ENCODE data around the gene STRADA.

The STRADA gene

DNA sequence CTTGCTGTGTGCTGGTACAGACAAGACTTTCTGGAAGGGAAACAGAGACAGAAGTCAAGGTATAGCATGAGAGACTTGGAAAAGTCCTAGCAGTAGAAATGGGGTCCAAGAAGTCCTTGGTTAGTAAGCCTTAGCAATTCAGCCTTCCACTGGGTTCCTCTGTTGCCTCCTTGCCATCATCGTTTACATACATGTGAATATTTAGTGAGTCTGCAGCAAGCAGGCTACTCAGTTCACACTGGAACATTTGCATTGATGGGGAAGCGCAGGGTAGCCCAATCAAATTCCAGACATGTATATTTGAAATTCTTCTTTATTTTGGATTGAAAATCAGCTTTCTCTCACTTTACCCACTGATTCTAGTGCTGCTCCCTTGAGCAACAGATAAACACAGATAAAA is 68.7 kb downstream of the STRADA start:
- H3K27ac ChIP-seq (ENCODE audit: low read depth, low read length) = no peak overlapping the region

GRCh38 chr17:63665527-63666214 is 75.9 kb downstream of the STRADA start:
- peaks cover 10 to 57% of the 10 kb centered on the region in 2 donors for H3K36me3 ChIP-seq (ENCODE audit: control insufficient read depth in 1 of 2, insufficient read depth in 2 of 2, low read length in 2 of 2)
- no peaks in the 10 kb centered on the region for H3K9me3 ChIP-seq (ENCODE audit: control insufficient read depth in 1 of 2, low read length in 2 of 2)
- no peak overlapping the region for H3K4me3 ChIP-seq (ENCODE audit: low read depth in 1 of 2, low read length in 2 of 2)
- H3K27ac ChIP-seq (ENCODE audit: low read depth, low read length) = no peak overlapping the region
- H3K9ac ChIP-seq (ENCODE audit: low read depth in 1 of 2, low read length in 2 of 2) = no peak overlapping the region
- H3K27me3 ChIP-seq (ENCODE audit: control insufficient read depth in 1 of 2, insufficient read depth in 2 of 2, low read length in 2 of 2) = no peaks in the 10 kb centered on the region
- peaks cover 0 to 3% of the 10 kb centered on the region in 2 donors for H3K4me1 ChIP-seq (ENCODE audit: control insufficient read depth in 1 of 2, insufficient read depth in 2 of 2, low read length in 2 of 2)

More for the DNA sequence above, 68.7 kb downstream of the STRADA start:
- Histone ChIP-seq H3K36me3 (ENCODE audit: control insufficient read depth in 1 of 2, insufficient read depth in 2 of 2, low read length in 2 of 2) (peaks cover 5 to 35% of the 10 kb centered on the region in 2 donors), H3K4me3 (ENCODE audit: low read depth in 1 of 2, low read length in 2 of 2) (no peak overlapping the region), H3K9me3 (ENCODE audit: control insufficient read depth in 1 of 2, low read length in 2 of 2) (no peaks in the 10 kb centered on the region), H3K4me1 (ENCODE audit: control insufficient read depth in 1 of 2, insufficient read depth in 2 of 2, low read length in 2 of 2) (peaks cover 25 to 32% of the 10 kb centered on the region in 2 donors), H3K27me3 (ENCODE audit: control insufficient read depth in 1 of 2, insufficient read depth in 2 of 2, low read length in 2 of 2) (no peaks in the 10 kb centered on the region), H3K9ac (ENCODE audit: low read depth in 1 of 2, low read length in 2 of 2) (no peak overlapping the region)

GRCh38 chr17:63659850-63660249 is 81.7 kb downstream of the STRADA start:
- Histone ChIP-seq H3K9ac (ENCODE audit: low read depth in 1 of 2, low read length in 2 of 2) (no peak overlapping the region), H3K36me3 (ENCODE audit: control insufficient read depth in 1 of 2, insufficient read depth in 2 of 2, low read length in 2 of 2) (peaks cover 13 to 38% of the 10 kb centered on the region in 2 donors), H3K9me3 (ENCODE audit: control insufficient read depth in 1 of 2, low read length in 2 of 2) (no peaks in the 10 kb centered on the region), H3K4me1 (ENCODE audit: control insufficient read depth in 1 of 2, insufficient read depth in 2 of 2, low read length in 2 of 2) (no peaks in the 10 kb centered on the region), H3K27ac (ENCODE audit: low read depth, low read length) (no peak overlapping the region), H3K27me3 (ENCODE audit: control insufficient read depth in 1 of 2, insufficient read depth in 2 of 2, low read length in 2 of 2) (no peaks in the 10 kb centered on the region), H3K4me3 (ENCODE audit: low read depth in 1 of 2, low read length in 2 of 2) (no peak overlapping the region)

- Histone ChIP-seq H3K4me1 (ENCODE audit: control insufficient read depth in 1 of 2, insufficient read depth in 2 of 2, low read length in 2 of 2) (no peaks in the 10 kb centered on the region), H3K27ac (ENCODE audit: low read depth, low read length) (no peak overlapping the region), H3K9ac (ENCODE audit: low read depth in 1 of 2, low read length in 2 of 2) (no peak overlapping the region), H3K27me3 (ENCODE audit: control insufficient read depth in 1 of 2, insufficient read depth in 2 of 2, low read length in 2 of 2) (no peaks in the 10 kb centered on the region), H3K36me3 (ENCODE audit: control insufficient read depth in 1 of 2, insufficient read depth in 2 of 2, low read length in 2 of 2) (peaks cover 13 to 42% of the 10 kb centered on the region in 2 donors), H3K9me3 (ENCODE audit: control insufficient read depth in 1 of 2, low read length in 2 of 2) (no peaks in the 10 kb centered on the region), H3K4me3 (ENCODE audit: low read depth in 1 of 2, low read length in 2 of 2) (no peak overlapping the region)
These were observed 83.2 kb downstream of the STRADA start for GRCh38 chr17:63658366-63658765.

DNA sequence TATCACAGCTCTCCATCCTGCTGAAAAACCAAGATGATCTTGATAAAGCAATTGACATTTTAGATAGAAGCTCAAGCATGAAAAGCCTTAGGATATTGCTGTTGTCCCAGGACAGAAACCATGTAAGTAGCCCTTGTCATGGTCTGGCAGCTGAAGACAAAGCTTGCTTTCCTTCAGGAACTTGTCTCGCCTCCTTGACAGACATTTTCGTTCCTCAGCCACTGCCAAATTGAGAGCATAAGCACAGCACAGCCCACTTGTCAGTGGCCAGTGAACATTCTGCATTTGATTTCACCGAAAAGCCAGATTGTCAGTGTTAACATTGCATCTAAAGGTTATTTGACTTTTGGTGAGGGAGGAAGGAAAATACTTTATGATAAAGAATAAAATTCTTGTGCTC is 83.8 kb downstream of the STRADA start:
- Histone ChIP-seq H3K9me3 (ENCODE audit: control insufficient read depth in 1 of 2, low read length in 2 of 2) (no peaks in the 10 kb centered on the region), H3K27ac (ENCODE audit: low read depth, low read length) (no peak overlapping the region)

GRCh38 chr17:63653050-63653449 is 88.5 kb downstream of the STRADA start:
- Histone ChIP-seq H3K27me3 (ENCODE audit: control insufficient read depth in 1 of 2, insufficient read depth in 2 of 2, low read length in 2 of 2) (no peaks in the 10 kb centered on the region), H3K9me3 (ENCODE audit: control insufficient read depth in 1 of 2, low read length in 2 of 2) (no peaks in the 10 kb centered on the region), H3K9ac (ENCODE audit: low read depth in 1 of 2, low read length in 2 of 2) (no peak overlapping the region), H3K4me1 (ENCODE audit: control insufficient read depth in 1 of 2, insufficient read depth in 2 of 2, low read length in 2 of 2) (no peaks in the 10 kb centered on the region), H3K27ac (ENCODE audit: low read depth, low read length) (no peak overlapping the region), H3K36me3 (ENCODE audit: control insufficient read depth in 1 of 2, insufficient read depth in 2 of 2, low read length in 2 of 2) (peaks cover 12 to 18% of the 10 kb centered on the region in 2 donors), H3K4me3 (ENCODE audit: low read depth in 1 of 2, low read length in 2 of 2) (no peak overlapping the region)

More for the DNA sequence above, 83.8 kb downstream of the STRADA start:
- Histone ChIP-seq H3K4me1 (ENCODE audit: control insufficient read depth in 1 of 2, insufficient read depth in 2 of 2, low read length in 2 of 2) (no peaks in the 10 kb centered on the region), H3K9ac (ENCODE audit: low read depth in 1 of 2, low read length in 2 of 2) (no peak overlapping the region), H3K36me3 (ENCODE audit: control insufficient read depth in 1 of 2, insufficient read depth in 2 of 2, low read length in 2 of 2) (peaks cover 13 to 37% of the 10 kb centered on the region in 2 donors), H3K27me3 (ENCODE audit: control insufficient read depth in 1 of 2, insufficient read depth in 2 of 2, low read length in 2 of 2) (no peaks in the 10 kb centered on the region), H3K4me3 (ENCODE audit: low read depth in 1 of 2, low read length in 2 of 2) (no peak overlapping the region)
